ENCODE results near the gene CBX4. TPM values are rescaled to one million over a fixed set of nuclear protein-coding genes. Genes with fewer than 3 reads are reported as not detected.
"Not testable (repeated sequence)": the region's sequence is repeated elsewhere in the genome, so short reads cannot be mapped to it uniquely, and the experiment has no call there.

Gene CBX4
- total RNA-seq, 4 donors from 2014 or later, result 11.6 to 15.3 (median 14.4) TPM

DNA sequence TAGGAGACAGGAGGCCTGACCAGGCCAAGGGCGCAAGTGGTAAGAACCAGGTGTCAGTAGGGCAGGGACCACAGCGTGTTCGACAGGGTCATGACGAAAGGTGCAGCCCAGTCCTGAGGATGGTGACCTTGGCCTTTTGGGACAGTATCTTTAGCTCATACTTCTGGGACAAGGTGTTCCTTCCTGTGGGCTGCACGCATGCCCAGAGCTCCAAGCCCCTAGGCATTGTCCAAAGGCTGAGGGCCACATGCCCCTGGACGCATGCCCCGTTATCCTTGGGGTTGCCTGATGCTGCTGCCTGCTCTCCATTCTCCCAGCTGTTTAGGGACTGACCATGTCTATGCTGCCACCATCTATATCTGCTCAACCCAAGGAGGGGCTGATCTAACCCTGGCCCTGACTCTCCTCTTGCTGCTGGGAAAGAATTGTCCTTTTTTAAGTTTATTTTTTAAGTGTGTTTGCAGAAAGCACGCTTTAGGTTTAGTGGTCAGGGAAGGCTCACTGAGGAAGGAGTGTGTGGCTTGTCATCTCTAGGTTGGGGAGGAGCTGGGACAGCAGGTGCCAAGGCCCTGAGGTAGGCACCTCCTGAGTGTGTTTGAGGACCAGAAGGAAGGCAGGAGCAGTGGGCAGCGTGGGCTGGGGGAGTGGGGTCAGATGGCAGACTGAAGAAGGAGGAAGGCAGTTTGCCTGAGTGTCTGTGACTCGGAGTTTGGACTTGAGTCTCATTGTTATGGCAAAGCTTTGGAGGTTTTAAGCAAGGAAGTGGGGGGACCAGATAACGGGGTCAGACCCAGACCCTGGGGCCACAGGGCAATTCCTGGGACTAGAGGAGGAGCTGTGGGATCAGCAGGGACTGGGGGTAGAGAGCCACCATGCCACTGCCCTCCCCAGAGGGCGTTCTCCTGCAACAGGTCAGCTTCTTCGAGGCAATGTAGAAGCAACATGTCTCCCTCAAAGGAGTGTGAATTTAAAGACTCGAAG is 15.1 kb upstream of the CBX4 start:
- H3K27ac ChIP-seq, result no peak overlapping the region
- no peak overlapping the region for H3K4me3 ChIP-seq
- 90 to 94% methylated on average over 14 of the region's 14 CpGs for WGBS, 2 donors
- H3K27me3 ChIP-seq, result peaks cover 0 to 13% of the 10 kb centered on the region in 2 donors
- no peaks in the 10 kb centered on the region for H3K36me3 ChIP-seq
- TF ChIP-seq EP300 (IDR thresholded peaks at IDR 0.05) (no peak), POLR2A (IDR thresholded peaks at IDR 0.05) (no peak)
- TF ChIP-seq, protein P1, sequence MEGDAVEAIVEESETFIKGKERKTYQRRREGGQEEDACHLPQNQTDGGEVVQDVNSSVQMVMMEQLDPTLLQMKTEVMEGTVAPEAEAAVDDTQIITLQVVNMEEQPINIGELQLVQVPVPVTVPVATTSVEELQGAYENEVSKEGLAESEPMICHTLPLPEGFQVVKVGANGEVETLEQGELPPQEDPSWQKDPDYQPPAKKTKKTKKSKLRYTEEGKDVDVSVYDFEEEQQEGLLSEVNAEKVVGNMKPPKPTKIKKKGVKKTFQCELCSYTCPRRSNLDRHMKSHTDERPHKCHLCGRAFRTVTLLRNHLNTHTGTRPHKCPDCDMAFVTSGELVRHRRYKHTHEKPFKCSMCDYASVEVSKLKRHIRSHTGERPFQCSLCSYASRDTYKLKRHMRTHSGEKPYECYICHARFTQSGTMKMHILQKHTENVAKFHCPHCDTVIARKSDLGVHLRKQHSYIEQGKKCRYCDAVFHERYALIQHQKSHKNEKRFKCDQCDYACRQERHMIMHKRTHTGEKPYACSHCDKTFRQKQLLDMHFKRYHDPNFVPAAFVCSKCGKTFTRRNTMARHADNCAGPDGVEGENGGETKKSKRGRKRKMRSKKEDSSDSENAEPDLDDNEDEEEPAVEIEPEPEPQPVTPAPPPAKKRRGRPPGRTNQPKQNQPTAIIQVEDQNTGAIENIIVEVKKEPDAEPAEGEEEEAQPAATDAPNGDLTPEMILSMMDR (IDR thresholded peaks at IDR 0.05), result no peak
- peaks cover 0 to 8% (median 0%) of the 10 kb centered on the region in 4 donors for H3K4me1 ChIP-seq
- no peak for DNase-seq (ENCODE audit: low spot score in 2 of 2)
- no peaks in the 10 kb centered on the region for H3K9me3 ChIP-seq

DNA sequence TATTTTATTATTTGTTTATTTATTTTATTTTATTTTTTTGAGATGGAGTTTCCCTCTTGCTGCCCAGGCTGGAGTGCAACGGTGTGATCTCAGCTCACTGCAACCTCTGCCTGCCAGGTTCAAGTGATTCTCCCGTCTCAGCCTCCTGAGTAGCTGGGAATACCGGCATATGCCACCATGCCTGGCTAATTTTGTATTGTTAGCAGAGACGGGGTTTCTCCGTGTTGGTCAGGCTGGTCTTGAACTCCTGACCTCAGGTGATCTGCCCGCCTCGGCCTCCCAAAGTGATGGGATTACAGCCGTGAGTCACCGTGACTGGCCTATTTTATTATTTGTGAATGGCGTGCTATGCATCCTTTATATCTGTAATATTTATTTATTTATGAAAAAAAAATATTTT is 13.9 kb upstream of the CBX4 start:
- not testable (repeated sequence) for H3K9me3 ChIP-seq; H3K36me3 ChIP-seq; H3K4me1 ChIP-seq; DNase-seq (ENCODE audit: low spot score in 2 of 2); H3K27ac ChIP-seq; H3K27me3 ChIP-seq
- 83 to 84% methylated on average over 10 of the region's 10 CpGs for whole genome bisulfite sequencing, 2 donors
- peak overlapping the region in 1 of 4 donors; percentile 33 for H3K4me3 ChIP-seq

DNA sequence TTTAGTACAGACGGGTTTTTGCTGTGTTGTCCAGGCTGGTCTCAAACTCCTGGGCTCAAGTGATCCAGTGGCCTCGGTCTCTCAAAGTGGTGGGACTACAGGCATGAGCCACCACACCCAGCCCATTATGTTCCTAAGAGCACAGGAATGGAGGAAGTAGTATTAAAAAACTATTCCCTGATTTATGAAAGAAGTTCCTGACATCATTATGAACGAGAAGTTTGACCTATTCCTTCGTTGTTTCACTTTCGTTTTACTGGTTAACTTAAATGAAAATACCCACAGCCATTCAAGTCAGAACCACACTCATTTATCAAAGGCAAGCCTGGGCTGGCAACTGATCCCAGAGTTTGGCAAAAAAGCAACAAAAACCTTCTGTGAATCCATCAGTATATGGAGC is 13.5 kb upstream of the CBX4 start:
- H3K4me1 ChIP-seq, result peaks cover 0 to 8% (median 0%) of the 10 kb centered on the region in 4 donors
- no peak overlapping the region for H3K27ac ChIP-seq
- no peaks in the 10 kb centered on the region for H3K9me3 ChIP-seq
- H3K27me3 ChIP-seq, result peaks cover 0 to 4% of the 10 kb centered on the region in 2 donors
- peak overlapping the region in 1 of 4 donors; percentile 33 for H3K4me3 ChIP-seq
- 5 to 16% methylated on average over 5 of the region's 5 CpGs for WGBS, 2 donors
- no peak for DNase-seq (ENCODE audit: low spot score in 2 of 2)
- H3K36me3 ChIP-seq, result no peaks in the 10 kb centered on the region
- TF ChIP-seq POLR2A (IDR thresholded peaks at IDR 0.05), result no peak
- TF ChIP-seq, protein P1 (IDR thresholded peaks at IDR 0.05), result no peak
- TF ChIP-seq EP300 (IDR thresholded peaks at IDR 0.05), result no peak

DNA sequence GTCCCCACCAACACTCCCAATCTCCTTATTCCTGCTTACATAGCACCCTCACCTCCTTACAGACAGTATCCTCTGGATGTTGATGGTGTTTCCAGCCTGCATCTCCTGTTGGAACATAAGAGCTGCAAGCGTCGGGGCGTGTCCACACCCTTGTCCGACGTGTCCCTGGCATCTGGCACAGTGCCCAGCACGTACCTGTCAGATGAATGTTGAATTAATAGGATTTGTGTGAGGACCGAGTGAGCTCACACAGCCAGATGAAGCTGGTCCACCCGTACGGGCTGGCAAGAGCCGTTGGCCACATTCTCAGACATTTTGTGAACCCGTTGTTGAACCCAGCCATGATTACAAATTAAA is 12.2 kb upstream of the CBX4 start:
- Histone ChIP-seq H3K27me3 (peaks cover 0 to 3% of the 10 kb centered on the region in 2 donors), H3K27ac (no peak overlapping the region), H3K9me3 (no peaks in the 10 kb centered on the region), H3K4me1 (peaks cover 0 to 8% (median 0%) of the 10 kb centered on the region in 4 donors), H3K36me3 (no peaks in the 10 kb centered on the region), H3K4me3 (no peak overlapping the region)
- DNase-seq (ENCODE audit: low spot score in 2 of 2), result no peak
- 83 to 88% methylated on average over 11 of the region's 11 CpGs for WGBS, 2 donors
- TF ChIP-seq EP300 (IDR thresholded peaks at IDR 0.05) (no peak), POLR2A (IDR thresholded peaks at IDR 0.05) (no peak)
- TF ChIP-seq, protein P1 (IDR thresholded peaks at IDR 0.05), result no peak

DNA sequence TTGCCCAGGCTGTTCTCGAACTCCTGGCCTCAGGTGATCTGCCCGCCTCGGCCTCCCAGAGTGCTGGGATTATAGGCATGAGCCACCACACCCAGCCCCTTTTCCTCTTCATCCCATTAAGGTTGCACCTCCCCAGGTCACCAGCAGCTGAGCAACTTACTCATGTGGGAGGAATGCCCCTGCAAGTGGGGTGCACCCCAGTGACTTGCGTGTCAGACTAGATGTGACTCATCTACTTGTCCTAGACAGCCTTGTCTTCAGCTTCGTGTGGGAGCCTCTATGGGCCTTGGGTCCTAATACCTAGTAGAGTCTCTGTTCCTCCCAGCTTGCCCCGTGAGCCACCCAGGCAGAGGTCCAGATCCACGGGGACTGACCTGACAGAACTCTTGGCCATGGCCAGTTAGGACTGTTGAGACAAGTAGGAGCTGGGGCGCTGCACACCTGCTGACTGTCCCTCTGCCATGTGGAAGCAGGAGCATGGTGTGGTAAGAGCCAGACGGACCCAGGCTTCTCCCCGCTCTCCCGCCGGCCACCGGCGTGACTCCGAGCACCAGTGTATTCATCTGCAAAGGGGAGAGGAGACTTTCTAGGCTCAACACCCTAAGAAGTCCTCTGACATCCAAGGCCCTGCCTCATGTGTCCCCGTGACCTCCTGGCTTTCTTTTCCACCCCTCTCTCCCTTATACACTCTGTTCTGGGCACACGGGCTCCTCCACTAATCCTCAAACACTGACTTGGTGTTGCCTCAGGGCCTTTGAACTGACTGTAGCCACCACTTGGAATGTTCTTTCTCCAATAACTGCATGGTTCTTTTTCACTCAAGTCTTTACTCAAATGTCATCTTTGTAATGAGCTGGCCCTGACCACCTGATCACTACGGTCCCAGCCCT is 11.6 kb upstream of the CBX4 start:
- WGBS, 2 donors, result 82 to 90% methylated on average over 18 of the region's 18 CpGs
- H3K4me1 ChIP-seq, result peaks cover 0 to 10% (median 0%) of the 10 kb centered on the region in 4 donors
- no peak overlapping the region for H3K4me3 ChIP-seq
- no peak overlapping the region for H3K27ac ChIP-seq
- peaks cover 0 to 3% of the 10 kb centered on the region in 2 donors for H3K27me3 ChIP-seq
- no peaks in the 10 kb centered on the region for H3K9me3 ChIP-seq
- DNase-seq (ENCODE audit: low spot score in 2 of 2), result no peak
- TF ChIP-seq POLR2A (IDR thresholded peaks at IDR 0.05), result no peak
- TF ChIP-seq, protein P1 (IDR thresholded peaks at IDR 0.05), result no peak
- TF ChIP-seq EP300 (IDR thresholded peaks at IDR 0.05), result no peak
- H3K36me3 ChIP-seq, result no peaks in the 10 kb centered on the region
